GM18951 (cell line): ENCODE measurements around the gene KIAA1671.

Experiments used
- POLR2A ChIP-seq: IDR thresholded peaks from 4 replicates; pipeline ENCODE4 v1.6.1; 2011; ENCODE audit warnings: mild to moderate bottlenecking; ENCODE audit not compliant: insufficient read length, insufficient read depth; ENCODE audit errors: extremely low read depth
- in situ Hi-C: fragments of 300-500 bp; cut with MboI; formaldehyde crosslinking; loops from one replicate; pipeline ENCODE4 v1.12.0; 2022; ENCODE audit warnings: low sequenced_read_pairs, mixed read lengths, inconsistent platforms; ENCODE audit not compliant: unreplicated experiment

Gene KIAA1671

GRCh38 chr22:25232301-25232700 lies 279.8 kb downstream of the KIAA1671 start:
- in situ Hi-C loops, result loop anchor here (25.0 kb wide), 1 partner anchor 105 kb away; no protein-coding TSS in a partner anchor

GRCh38 chr22:25233706-25234105 lies 281.2 kb downstream of the KIAA1671 start:
- in situ Hi-C loops, result loop anchor here (25.0 kb wide), 1 partner anchor 104 kb away; no protein-coding TSS in a partner anchor

More at GRCh38 chr22:25232301-25232700, 279.8 kb downstream of the KIAA1671 start:
- no peak for TF ChIP-seq POLR2A

DNA sequence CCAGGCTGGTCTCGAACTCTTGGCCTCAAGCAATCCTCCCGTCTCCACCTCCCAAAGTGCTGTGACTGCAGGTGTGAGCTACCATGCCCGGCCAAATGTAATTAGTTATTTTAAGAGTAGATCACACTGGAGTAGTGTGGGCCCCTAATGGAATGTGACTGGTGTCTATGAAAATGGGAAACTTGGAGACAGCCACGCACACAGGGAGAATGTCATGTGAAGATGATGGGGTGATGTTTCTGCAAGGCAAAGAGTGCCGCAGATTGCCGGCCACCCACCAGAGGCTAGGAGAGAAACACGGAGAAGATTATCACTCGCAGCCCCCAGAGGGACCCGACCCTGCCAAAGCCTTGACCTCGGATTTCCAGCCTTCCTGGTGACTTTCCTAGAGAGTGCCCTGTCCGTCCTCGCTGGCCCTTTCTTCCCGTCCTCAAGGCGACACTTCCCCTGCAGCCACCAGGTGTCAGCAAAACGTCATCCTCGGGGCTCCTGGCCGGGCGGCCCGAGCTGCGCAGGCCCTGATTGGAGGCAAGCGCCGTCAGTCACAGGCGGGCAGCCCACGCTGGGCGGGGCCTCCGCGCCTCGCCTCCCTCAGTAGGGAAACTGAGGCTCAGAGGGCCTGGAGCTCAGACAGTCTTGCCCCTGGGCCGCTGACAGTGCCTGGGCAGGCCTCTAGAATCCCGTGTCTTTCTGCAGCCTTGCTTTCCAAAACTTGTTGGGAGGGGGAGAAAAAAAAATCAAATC lies 283.2 kb downstream of the KIAA1671 start:
- no peak for TF ChIP-seq POLR2A
- in situ Hi-C loops, result loop anchor here (25.0 kb wide), 1 partner anchor 102 kb away; no protein-coding TSS in a partner anchor

DNA sequence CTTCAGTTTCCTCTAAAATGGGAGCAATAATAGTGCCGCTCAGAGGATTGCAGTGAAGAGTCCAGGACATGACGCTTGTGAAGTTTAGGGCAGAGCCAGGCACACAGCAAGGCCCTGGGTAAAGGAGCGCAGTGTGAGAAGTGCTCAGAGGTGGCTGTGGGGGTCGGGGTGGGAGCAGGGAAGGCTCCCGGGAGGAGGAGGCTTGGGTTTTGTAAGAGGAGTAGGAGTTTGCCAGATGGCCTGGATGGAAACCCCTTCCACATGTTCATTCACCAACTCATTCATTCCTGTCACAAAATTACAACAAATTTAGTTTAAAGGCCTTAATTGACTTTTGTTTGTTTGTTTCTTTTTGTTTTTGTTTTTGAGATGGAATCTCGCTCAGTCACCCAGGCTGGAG lies 283.9 kb downstream of the KIAA1671 start:
- in situ Hi-C loops, result loop anchor here (25.0 kb wide), 1 partner anchor 101 kb away; no protein-coding TSS in a partner anchor
- TF ChIP-seq POLR2A, result no peak

GRCh38 chr22:25237503-25237902 lies 285.0 kb downstream of the KIAA1671 start:
- in situ Hi-C loops, result loop anchor here (25.0 kb wide), 1 partner anchor 100 kb away; no protein-coding TSS in a partner anchor
- no peak for TF ChIP-seq POLR2A

- in situ Hi-C loops, result loop anchor here (25.0 kb wide), 1 partner anchor 99 kb away; no protein-coding TSS in a partner anchor
These were observed 285.5 kb downstream of the KIAA1671 start for GRCh38 chr22:25238058-25238457.
